Activated naive CD4-positive, alpha-beta T cell treated with anti-CD3 and anti-CD28 coated beads, Interleukin-2, amount 10 ng/mL, durations not matched to agents 7 days and 5 days (primary cell): ENCODE measurements around the gene GPA33.

Source experiments
- CTCF ChIA-PET: fragments of 350-600 bp; sonication (Branson Sonifier 250); formaldehyde crosslinking; loops from one replicate; lab custom pipeline; 2021; ENCODE audit warnings: antibody characterized with exemption; lab: Charles Lee
- DNase-seq: peaks from one replicate; pipeline ENCODE4 v3.0.0-alpha.2; 2020
- H3K27ac Mint-ChIP-seq: one replicate; pipeline ENCODE4 v1.8.0; 2021; ENCODE audit warnings: mild to moderate bottlenecking, moderate library complexity, mixed read lengths
- H3K27me3 Mint-ChIP-seq: one replicate; pipeline ENCODE4 v1.8.0; 2021; ENCODE audit warnings: mild to moderate bottlenecking, mixed read lengths
- H3K36me3 Mint-ChIP-seq: one replicate; pipeline ENCODE4 v1.8.0; 2021; ENCODE audit warnings: mixed read lengths
- H3K4me1 Mint-ChIP-seq: one replicate; pipeline ENCODE4 v1.8.0; 2021; ENCODE audit warnings: mixed read lengths
- H3K4me3 Mint-ChIP-seq: one replicate; pipeline ENCODE4 v1.8.0; 2021; ENCODE audit warnings: mild to moderate bottlenecking, moderate library complexity, mixed read lengths
- H3K9me3 Mint-ChIP-seq: one replicate; pipeline ENCODE4 v1.8.0; 2021; ENCODE audit warnings: mixed read lengths

Gene GPA33

GRCh38 chr1:167067904-167068303, 22.3 kb downstream of the GPA33 start:
- no peak for DNase-seq
- Mint-ChIP-seq H3K4me1 (no peaks in the 10 kb centered on the region), H3K9me3 (no peaks in the 10 kb centered on the region), H3K4me3 (no peak overlapping the region), H3K27ac (no peak overlapping the region), H3K27me3 (peaks cover 3% of the 10 kb centered on the region), H3K36me3 (no peaks in the 10 kb centered on the region)
- CTCF ChIA-PET = no interaction called here

DNA sequence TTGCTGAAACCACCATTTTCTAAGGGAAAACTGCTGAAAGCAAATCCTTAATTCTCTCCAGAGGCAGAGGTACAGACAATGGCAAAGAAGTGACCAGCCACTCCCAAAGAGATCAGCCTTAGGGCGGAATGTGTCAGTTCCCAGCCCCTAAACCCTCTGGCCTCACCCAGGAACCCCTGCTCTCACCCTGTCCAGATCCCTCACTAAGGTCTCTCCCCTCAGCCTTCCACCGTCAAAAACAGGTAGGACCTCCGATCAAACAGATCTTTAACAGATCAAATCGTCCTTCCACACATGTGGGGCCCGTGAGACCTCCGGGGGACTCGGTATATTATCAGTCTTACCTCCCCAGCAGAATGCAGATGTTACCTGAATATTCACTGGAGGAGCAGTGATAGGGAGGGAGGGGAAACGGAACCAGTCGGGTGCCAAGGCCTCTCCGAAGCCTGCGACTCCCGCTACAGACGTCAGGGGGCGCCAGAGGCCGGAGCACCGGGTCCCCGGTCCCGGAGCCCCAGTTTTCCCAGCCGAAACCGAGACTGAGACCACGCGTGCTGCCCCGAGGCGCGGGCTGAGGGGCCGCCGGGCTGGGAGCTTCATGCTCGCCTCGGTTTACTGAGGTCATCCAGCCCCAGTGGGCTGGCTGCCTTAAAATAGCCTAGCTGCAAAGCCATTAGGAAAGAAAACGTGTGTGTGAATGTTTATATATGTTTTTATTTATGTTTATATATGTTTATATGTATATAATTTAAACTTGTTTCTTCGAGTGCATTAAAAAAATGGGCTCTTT, 23.6 kb downstream of the GPA33 start:
- peak; percentile 84 for DNase-seq
- no peaks in the 10 kb centered on the region for H3K4me1 Mint-ChIP-seq
- H3K27ac Mint-ChIP-seq = no peak overlapping the region
- no peak overlapping the region for H3K4me3 Mint-ChIP-seq
- peaks cover 3% of the 10 kb centered on the region for H3K27me3 Mint-ChIP-seq
- H3K36me3 Mint-ChIP-seq = no peaks in the 10 kb centered on the region
- H3K9me3 Mint-ChIP-seq = no peaks in the 10 kb centered on the region
- CTCF ChIA-PET = interaction anchor here (0.7 to 18.3 kb wide), 16 partner anchors 13 to 490 kb away, joined by 3 to 682 read pairs (median 4); partner anchors contain the start of gene POU2F1

DNA sequence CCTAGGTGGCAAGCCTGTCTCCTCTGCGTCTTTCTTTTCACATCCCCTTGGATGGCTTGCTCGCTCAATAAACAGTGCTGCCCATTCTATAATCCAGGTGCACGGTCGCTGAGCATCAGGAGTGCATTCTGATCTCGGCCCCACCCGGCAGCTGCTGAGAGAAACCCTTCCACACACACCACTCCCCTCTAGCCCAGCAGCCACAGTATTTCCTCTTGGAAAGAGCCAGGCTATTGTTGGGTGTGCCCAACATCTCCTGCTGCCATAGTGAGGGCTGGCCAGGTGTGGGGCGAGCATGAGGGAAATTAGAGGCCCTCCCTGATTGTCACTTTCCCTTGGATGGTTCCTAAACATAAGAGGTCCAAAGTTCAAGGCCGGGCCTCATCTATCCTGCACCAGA, 24.7 kb downstream of the GPA33 start:
- Mint-ChIP-seq H3K27ac (no peak overlapping the region), H3K4me3 (no peak overlapping the region), H3K9me3 (no peaks in the 10 kb centered on the region), H3K27me3 (peaks cover 3% of the 10 kb centered on the region), H3K4me1 (no peaks in the 10 kb centered on the region), H3K36me3 (no peaks in the 10 kb centered on the region)
- DNase-seq = no peak
- CTCF ChIA-PET = interaction anchor here (0.7 to 18.3 kb wide), 10 partner anchors 53 to 491 kb away, joined by 3 to 682 read pairs (median 5); partner anchors contain the start of gene POU2F1

DNA sequence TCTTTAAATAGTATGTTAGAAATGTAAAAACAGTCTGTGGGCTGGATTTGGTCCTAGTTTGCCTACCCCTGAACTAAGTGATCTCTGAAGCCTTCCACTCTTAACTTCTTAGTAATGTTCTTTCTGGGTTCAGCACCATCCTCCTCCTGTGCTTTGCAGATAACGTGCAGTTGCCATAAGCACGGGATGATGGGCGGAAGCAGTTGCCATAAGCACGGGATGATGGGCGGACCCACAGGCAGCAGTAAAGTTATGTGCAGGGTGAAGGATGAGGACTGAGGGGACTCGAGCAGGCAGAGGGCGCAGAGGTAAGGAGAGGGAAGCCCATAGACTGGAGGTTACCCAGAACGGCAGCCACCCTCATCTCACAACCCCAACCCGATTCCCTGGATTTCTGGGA, 25.6 kb downstream of the GPA33 start:
- Mint-ChIP-seq H3K27me3 (peaks cover 3% of the 10 kb centered on the region), H3K9me3 (no peaks in the 10 kb centered on the region), H3K4me1 (peaks cover under 1% of the 10 kb centered on the region), H3K4me3 (no peak overlapping the region), H3K36me3 (no peaks in the 10 kb centered on the region), H3K27ac (no peak overlapping the region)
- CTCF ChIA-PET = interaction anchor here (0.9 to 18.3 kb wide), 11 partner anchors 11 to 470 kb away, joined by 3 to 682 read pairs (median 5); partner anchors contain the start of gene POU2F1
- no peak for DNase-seq

GRCh38 chr1:167061073-167061464, 29.1 kb downstream of the GPA33 start:
- H3K27me3 Mint-ChIP-seq = no peaks in the 10 kb centered on the region
- no peaks in the 10 kb centered on the region for H3K9me3 Mint-ChIP-seq
- CTCF ChIA-PET = interaction anchor here (1.0 to 18.3 kb wide), 16 partner anchors 10 to 178 kb away, joined by 3 to 682 read pairs (median 3); no protein-coding TSS in a partner anchor
- no peak overlapping the region for H3K27ac Mint-ChIP-seq
- no peaks in the 10 kb centered on the region for H3K36me3 Mint-ChIP-seq
- H3K4me1 Mint-ChIP-seq = peaks cover 7% of the 10 kb centered on the region
- no peak for DNase-seq
- no peak overlapping the region for H3K4me3 Mint-ChIP-seq

DNA sequence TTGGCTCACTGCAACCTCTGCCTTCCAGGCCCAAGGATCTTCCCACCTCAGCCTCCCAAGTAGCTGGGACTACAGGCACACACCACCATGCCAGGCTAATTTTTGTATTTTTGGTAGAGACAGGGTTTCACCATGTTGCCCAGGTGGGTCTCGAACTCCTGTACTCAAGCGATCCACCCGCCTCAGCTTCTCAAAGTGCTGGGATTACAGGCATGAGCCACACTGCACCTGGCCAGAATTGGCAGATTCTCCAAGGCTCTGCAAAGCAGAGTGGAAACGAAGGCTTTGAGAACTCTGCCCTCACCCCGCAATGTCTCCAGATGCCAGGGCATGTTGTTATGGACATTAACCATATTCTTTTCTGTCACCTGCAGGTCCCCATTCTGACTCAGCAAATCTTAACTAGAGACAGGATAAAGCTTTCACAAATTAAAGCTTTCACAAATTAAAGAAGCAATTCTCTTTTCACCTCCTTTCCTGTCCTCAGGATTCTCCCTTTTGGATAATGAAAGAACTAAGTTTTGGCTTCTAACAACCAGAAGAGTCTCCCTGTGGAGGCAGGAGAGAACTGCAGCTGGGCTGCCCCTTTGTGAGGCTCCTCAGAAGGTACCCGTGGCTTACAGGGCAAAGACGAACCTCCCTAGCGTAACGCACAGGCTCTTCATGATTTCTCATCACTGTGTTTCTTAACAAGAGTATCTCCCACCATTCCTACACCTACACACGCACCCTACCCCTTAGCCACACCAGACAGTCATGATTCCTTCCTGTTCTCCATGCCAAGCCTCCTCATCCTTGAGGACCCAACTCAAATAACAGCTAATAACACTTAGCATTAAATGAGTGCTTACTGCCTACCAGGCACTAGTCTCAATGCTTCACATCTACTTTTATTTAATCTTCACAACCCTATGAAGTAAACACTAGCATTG, 29.8 kb downstream of the GPA33 start:
- Mint-ChIP-seq H3K27me3 (no peaks in the 10 kb centered on the region), H3K27ac (no peak overlapping the region), H3K9me3 (no peaks in the 10 kb centered on the region), H3K4me1 (peaks cover 7% of the 10 kb centered on the region), H3K36me3 (no peaks in the 10 kb centered on the region), H3K4me3 (no peak overlapping the region)
- DNase-seq = no peak
- CTCF ChIA-PET = interaction anchor here (0.8 to 18.3 kb wide), 36 partner anchors 9 to 224 kb away, joined by 3 to 682 read pairs (median 5); partner anchors contain the start of genes POU2F1 and TADA1

DNA sequence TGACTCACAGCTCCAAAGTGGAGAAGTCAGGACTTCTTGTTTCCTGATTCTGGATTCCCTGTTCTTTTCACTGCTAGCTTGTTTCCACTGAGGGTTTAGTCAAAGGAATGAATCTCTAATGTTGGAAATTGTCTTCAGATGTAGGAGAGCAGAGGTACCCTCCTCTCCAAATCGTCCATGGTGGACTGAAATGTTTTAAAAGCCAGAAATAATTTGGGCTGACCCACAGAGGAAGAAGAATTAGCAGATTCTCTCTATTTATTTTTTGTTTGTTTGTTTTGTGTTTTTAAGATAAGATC, 30.4 kb downstream of the GPA33 start:
- no peak for DNase-seq
- peaks cover 7% of the 10 kb centered on the region for H3K4me1 Mint-ChIP-seq
- no peak overlapping the region for H3K4me3 Mint-ChIP-seq
- H3K36me3 Mint-ChIP-seq = no peaks in the 10 kb centered on the region
- H3K27ac Mint-ChIP-seq = no peak overlapping the region
- H3K27me3 Mint-ChIP-seq = no peaks in the 10 kb centered on the region
- no peaks in the 10 kb centered on the region for H3K9me3 Mint-ChIP-seq
- CTCF ChIA-PET = interaction anchor here (0.7 to 18.3 kb wide), 41 partner anchors 10 to 1134 kb away, joined by 3 to 682 read pairs (median 5); partner anchors contain the start of genes POU2F1 and TADA1

GRCh38 chr1:167059045-167059808, 30.9 kb downstream of the GPA33 start:
- Mint-ChIP-seq H3K36me3 (no peaks in the 10 kb centered on the region), H3K27me3 (no peaks in the 10 kb centered on the region), H3K4me3 (no peak overlapping the region), H3K4me1 (peaks cover 7% of the 10 kb centered on the region), H3K27ac (no peak overlapping the region), H3K9me3 (no peaks in the 10 kb centered on the region)
- peak; percentile 81 for DNase-seq
- CTCF ChIA-PET = interaction anchor here (0.7 to 18.3 kb wide), 53 partner anchors 9 to 1133 kb away, joined by 3 to 682 read pairs (median 5); partner anchors contain the start of genes POU2F1 and TADA1

DNA sequence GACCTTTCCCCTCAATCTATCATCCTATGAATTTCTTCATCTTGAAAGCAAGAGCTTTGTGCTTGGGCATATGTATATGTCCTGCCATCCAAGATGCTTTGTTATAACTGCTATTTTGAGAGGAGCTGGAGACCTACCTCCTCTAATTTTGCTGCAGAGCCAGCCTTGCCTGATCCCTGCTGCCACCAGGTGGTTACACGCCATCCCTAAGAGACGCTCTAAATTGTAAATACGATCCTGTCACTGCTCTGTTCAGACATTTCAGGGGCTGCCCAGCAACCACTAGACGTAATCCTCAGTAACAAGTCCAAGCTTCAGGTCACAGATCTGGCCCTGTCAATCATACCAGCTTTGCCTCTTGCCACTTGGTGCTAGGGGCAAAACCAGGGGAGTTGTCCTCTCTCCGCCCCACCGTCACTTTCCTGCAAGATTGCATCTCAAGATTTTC, 32.9 kb downstream of the GPA33 start:
- H3K4me1 Mint-ChIP-seq = peaks cover 10% of the 10 kb centered on the region
- H3K4me3 Mint-ChIP-seq = no peak overlapping the region
- no peaks in the 10 kb centered on the region for H3K9me3 Mint-ChIP-seq
- CTCF ChIA-PET = interaction anchor here (0.7 to 18.3 kb wide), 17 partner anchors 13 to 538 kb away, joined by 3 to 682 read pairs (median 3); partner anchors contain the start of gene CREG1
- H3K27ac Mint-ChIP-seq = no peak overlapping the region
- H3K27me3 Mint-ChIP-seq = no peaks in the 10 kb centered on the region
- DNase-seq = peak; percentile 67
- no peaks in the 10 kb centered on the region for H3K36me3 Mint-ChIP-seq

- CTCF ChIA-PET = interaction anchor here (0.7 to 18.3 kb wide), 18 partner anchors 13 to 539 kb away, joined by 3 to 682 read pairs (median 3); no protein-coding TSS in a partner anchor
- no peak overlapping the region for H3K27ac Mint-ChIP-seq
- H3K9me3 Mint-ChIP-seq = no peaks in the 10 kb centered on the region
- H3K4me3 Mint-ChIP-seq = no peak overlapping the region
- H3K4me1 Mint-ChIP-seq = peaks cover 10% of the 10 kb centered on the region
- DNase-seq = no peak
- H3K36me3 Mint-ChIP-seq = no peaks in the 10 kb centered on the region
- H3K27me3 Mint-ChIP-seq = no peaks in the 10 kb centered on the region
Measured at GRCh38 chr1:167056529-167057231, 33.5 kb downstream of the GPA33 start.

GRCh38 chr1:167054946-167055630, 35.1 kb downstream of the GPA33 start:
- no peak for DNase-seq
- CTCF ChIA-PET = interaction anchor here (0.7 to 18.3 kb wide), 3 partner anchors 55 to 170 kb away, joined by 3 to 682 read pairs (median 4); no protein-coding TSS in a partner anchor
- no peaks in the 10 kb centered on the region for H3K36me3 Mint-ChIP-seq

DNA sequence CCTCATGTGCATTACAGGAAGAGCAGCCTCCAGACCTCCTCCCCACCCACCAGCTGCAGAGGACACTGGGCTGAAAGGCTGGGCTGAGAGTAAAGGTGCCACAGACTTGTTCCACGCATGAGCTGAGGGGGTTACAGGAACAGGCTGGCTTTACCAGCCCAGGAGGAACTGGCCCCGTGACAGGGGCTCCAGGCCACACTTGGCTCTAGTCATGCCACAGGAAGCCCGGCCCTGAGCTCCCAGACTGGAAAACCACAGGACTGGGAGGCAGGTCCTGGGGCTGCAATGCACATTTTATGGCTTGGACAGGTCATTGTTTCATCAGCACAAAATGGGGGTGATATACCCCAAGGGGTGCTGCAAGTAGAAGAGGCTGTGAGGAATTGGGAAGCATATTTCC, 35.6 kb downstream of the GPA33 start:
- no peak for DNase-seq
- CTCF ChIA-PET = interaction anchor here (0.7 to 18.3 kb wide), 2 partner anchors 55 to 141 kb away, joined by 4 to 682 read pairs; no protein-coding TSS in a partner anchor
- Mint-ChIP-seq H3K27me3 (no peaks in the 10 kb centered on the region), H3K36me3 (no peaks in the 10 kb centered on the region), H3K4me1 (peaks cover 8% of the 10 kb centered on the region), H3K27ac (no peak overlapping the region), H3K9me3 (no peaks in the 10 kb centered on the region), H3K4me3 (no peak overlapping the region)

More at GRCh38 chr1:167054946-167055630, 35.1 kb downstream of the GPA33 start:
- Mint-ChIP-seq H3K27me3 (no peaks in the 10 kb centered on the region), H3K4me1 (peaks cover 10% of the 10 kb centered on the region), H3K4me3 (no peak overlapping the region), H3K9me3 (no peaks in the 10 kb centered on the region), H3K27ac (no peak overlapping the region)
